Lower leg skin (tissue), 4 donors: Measurements from ENCODE around the gene SGTB. TPM values are rescaled to one million over a fixed set of nuclear protein-coding genes. Genes with fewer than 3 reads are reported as not detected.
"Not testable (repeated sequence)": the region's sequence is repeated elsewhere in the genome, so short reads cannot be mapped to it uniquely, and the experiment has no call there.

Experiments used
- DNase-seq, 2 donors: peaks; one replicate each; pipeline ENCODE4 v3.0.0-alpha.2; 2019; ENCODE audit warnings: low spot score in 2 of 2
- H3K4me3 ChIP-seq: fragments of 200-600 bp; sonication (generic); 2 replicates; pipeline ENCODE4 v1.5.1; 2017; ENCODE audit warnings: mild to moderate bottlenecking, low read depth; ENCODE audit not compliant: poor library complexity, severe bottlenecking
- POLR2A ChIP-seq, 2 donors: fragments of 450-650 bp; IDR thresholded peaks; one replicate each; pipeline ENCODE4 v1.6.1; 2016 to 2017; ENCODE audit warnings: antibody characterized with exemption in 2 of 2, mild to moderate bottlenecking in 1 of 2, moderate library complexity in 1 of 2
- WGBS, 2 donors: methylation state at CpG; one replicate each; pipeline ENCODE4 v1.1.5; 2018; 5-methylcytosine and 5-hydroxymethylcytosine counted together
- intact Hi-C: fragments of 100-400 bp; cut with DNase I; formaldehyde crosslinking; loops from one replicate; pipeline ENCODE4 v1.15.0; 2023; ENCODE audit warnings: low total_unique reads
- total RNA-seq, 4 donors: library from RNA; depleted of rRNA; stranded (reverse); fragments of >200 nt; gene quantifications; one replicate each; pipeline ENCODE4 v1.1.0, GENCODE V29; 2016
- TF ChIP-seq, protein P1 (sequence below), 3 donors: fragments of 450-650 bp; IDR thresholded peaks; one replicate each; pipeline ENCODE4 v1.5.1; 2016; ENCODE audit warnings: antibody characterized with exemption in 3 of 3, mild to moderate bottlenecking in 3 of 3, moderate library complexity in 2 of 3

Gene SGTB
- total RNA-seq, 4 donors from 2014 or later, result 5.8 to 6.4 (median 6.0) TPM

GRCh38 chr5:65624025-65624570 lies 97.8 kb downstream of the SGTB start, which contains the start of gene TRIM23:
TSS of gene TRIM23 (minus strand) at chr5:65624333. CDS start at chr5:65624274, 59 bp downstream.
- peak; percentile 91 to 97 for DNase-seq
- peak within 1 kb of the TSS; percentile 95 for H3K4me3 ChIP-seq
- intact Hi-C loops, result no loop called here
- TF ChIP-seq POLR2A (IDR thresholded peaks at IDR 0.05), result no peak
- TF ChIP-seq, protein P1, sequence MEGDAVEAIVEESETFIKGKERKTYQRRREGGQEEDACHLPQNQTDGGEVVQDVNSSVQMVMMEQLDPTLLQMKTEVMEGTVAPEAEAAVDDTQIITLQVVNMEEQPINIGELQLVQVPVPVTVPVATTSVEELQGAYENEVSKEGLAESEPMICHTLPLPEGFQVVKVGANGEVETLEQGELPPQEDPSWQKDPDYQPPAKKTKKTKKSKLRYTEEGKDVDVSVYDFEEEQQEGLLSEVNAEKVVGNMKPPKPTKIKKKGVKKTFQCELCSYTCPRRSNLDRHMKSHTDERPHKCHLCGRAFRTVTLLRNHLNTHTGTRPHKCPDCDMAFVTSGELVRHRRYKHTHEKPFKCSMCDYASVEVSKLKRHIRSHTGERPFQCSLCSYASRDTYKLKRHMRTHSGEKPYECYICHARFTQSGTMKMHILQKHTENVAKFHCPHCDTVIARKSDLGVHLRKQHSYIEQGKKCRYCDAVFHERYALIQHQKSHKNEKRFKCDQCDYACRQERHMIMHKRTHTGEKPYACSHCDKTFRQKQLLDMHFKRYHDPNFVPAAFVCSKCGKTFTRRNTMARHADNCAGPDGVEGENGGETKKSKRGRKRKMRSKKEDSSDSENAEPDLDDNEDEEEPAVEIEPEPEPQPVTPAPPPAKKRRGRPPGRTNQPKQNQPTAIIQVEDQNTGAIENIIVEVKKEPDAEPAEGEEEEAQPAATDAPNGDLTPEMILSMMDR (IDR thresholded peaks at IDR 0.05), result no peak
- 0 to 1% methylated on average over 28 to 29 of the region's 32 CpGs for WGBS, 2 donors

DNA sequence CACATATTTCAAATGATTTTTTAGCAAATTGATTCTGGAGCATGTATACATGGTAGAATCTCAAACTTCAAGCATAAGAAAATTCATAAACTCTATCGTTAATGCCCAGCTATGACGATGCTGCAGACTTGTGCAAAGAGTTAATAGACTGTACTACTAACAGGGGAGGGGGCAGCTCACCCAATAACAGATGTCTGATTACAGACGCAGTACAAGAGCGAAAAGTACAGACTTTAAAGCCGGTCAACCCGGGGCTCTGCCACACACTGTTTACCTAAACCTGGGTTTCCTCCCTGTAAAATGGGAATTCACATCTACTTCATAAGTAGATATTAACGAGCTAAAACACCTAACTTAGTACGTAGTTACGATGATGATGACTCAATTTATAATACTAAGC lies 98.4 kb downstream of the SGTB start:
- no peak for TF ChIP-seq POLR2A (IDR thresholded peaks at IDR 0.05)
- TF ChIP-seq, protein P1 (IDR thresholded peaks at IDR 0.05), result no peak
- no peak for DNase-seq
- WGBS, 2 donors, result 6% methylated on average over 9 of the region's 9 CpGs
- peak overlapping the region; percentile 95 for H3K4me3 ChIP-seq
- intact Hi-C loops, result no loop called here

- 93 to 94% methylated on average over 4 of the region's 4 CpGs for WGBS, 2 donors
- DNase-seq, intact Hi-C loops, H3K4me3 ChIP-seq: not testable (repeated sequence)
Observed at GRCh38 chr5:65621961-65622360, 99.9 kb downstream of the SGTB start.

DNA sequence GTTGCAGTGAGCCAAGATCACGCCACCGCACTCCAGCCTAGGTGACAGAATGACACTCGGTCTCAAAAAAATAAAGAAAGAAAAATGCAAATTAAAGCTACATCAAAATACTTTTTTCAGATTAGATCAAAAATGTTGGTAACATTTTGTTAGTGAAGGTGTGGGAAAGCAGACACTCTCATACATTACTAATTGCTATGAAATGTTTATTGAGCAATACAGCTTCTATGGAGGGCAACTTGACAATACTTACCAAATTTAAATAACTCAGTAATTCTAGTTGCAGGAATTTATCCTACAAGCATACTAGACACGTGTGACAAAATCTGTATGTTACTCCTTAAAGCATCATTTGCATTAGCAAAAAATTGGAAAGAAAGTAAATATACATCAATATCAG lies 101.9 kb downstream of the SGTB start:
- TF ChIP-seq, protein P1 (IDR thresholded peaks at IDR 0.05), result no peak
- TF ChIP-seq POLR2A (IDR thresholded peaks at IDR 0.05), result no peak
- DNase-seq, result no peak
- 89 to 90% methylated on average over 4 of the region's 4 CpGs for WGBS, 2 donors
- H3K4me3 ChIP-seq, result no peak overlapping the region
- intact Hi-C loops, result no loop called here

Other genes with a start within 250 kb of the SGTB start
- gene ADAMTS6, start 240.2 kb downstream of the SGTB start, total RNA-seq, result 1 to 10 TPM in 1 of 4 donors, under 1 TPM in 3; 0.42 to 1.1 (median 0.82) TPM
- gene CENPK, start 158.9 kb downstream of the SGTB start, total RNA-seq, result 1 to 10 TPM in 3 of 4 donors, under 1 TPM in 1; 0.72 to 1.8 (median 1.3) TPM
- 10 to 100 TPM; 25.0 to 39.7 (median 29.2) TPM for gene PPWD1, start 158.8 kb downstream of the SGTB start, total RNA-seq
- 10 to 100 TPM; 13.9 to 20.4 (median 14.8) TPM for gene TRIM23, start 97.8 kb downstream of the SGTB start, total RNA-seq
- 1 to 10 TPM; 2.0 to 4.4 (median 2.6) TPM for gene SHLD3, start 97.1 kb downstream of the SGTB start, total RNA-seq
- gene TRAPPC13, start 97.1 kb downstream of the SGTB start, total RNA-seq, result 10 to 100 TPM; 11.4 to 18.1 (median 14.2) TPM
- gene NLN, start 96 bp upstream of the SGTB start, total RNA-seq, result 10 to 100 TPM; 14.0 to 18.8 (median 16.4) TPM
- 100 to 1,000 TPM in 1 of 4 donors, 10 to 100 TPM in 3; 78.2 to 104 (median 95.3) TPM for gene ERBIN, start 204.5 kb upstream of the SGTB start, total RNA-seq